SK-N-SH treated with all-trans-retinoic acid at 6 μM for 48 hours (cell line): ENCODE data around the gene ZNF346.

Source experiments
- ATAC-seq: fragments of 200-7000 bp; cut with Tn5 transposase; 3 replicates; pipeline ENCODE4 v1.9.1; 2020; ENCODE audit warnings: mild to moderate bottlenecking, moderate library complexity
- ARNTL ChIP-seq: fragments of 450-650 bp; formaldehyde crosslinking; IDR thresholded peaks from 2 replicates; pipeline ENCODE4 v1.5.0; 2020; ENCODE audit warnings: low read depth, mild to moderate bottlenecking, moderate library complexity, borderline replicate concordance
- BACH2 ChIP-seq: fragments of 250-450 bp; sonication (Bioruptor Pico); IDR thresholded peaks from 2 replicates; pipeline ENCODE4 v1.9.0; 2021; ENCODE audit warnings: mild to moderate bottlenecking, borderline replicate concordance
- CREB5 ChIP-seq: fragments of 250-450 bp; sonication (Bioruptor Pico); IDR thresholded peaks from 2 replicates; pipeline ENCODE4 v1.5.1; 2020; ENCODE audit warnings: low read depth, mild to moderate bottlenecking, moderate library complexity
- CSDC2 ChIP-seq: fragments of 250-450 bp; sonication (Bioruptor Pico); IDR thresholded peaks from 2 replicates; pipeline ENCODE4 v1.5.0; 2020; ENCODE audit warnings: mild to moderate bottlenecking, moderate library complexity
- ESRRG ChIP-seq: fragments of 250-450 bp; sonication (Bioruptor Pico); IDR thresholded peaks from 2 replicates; pipeline ENCODE4 v1.6.1; 2021; ENCODE audit warnings: mild to moderate bottlenecking
- GLIS3 ChIP-seq: fragments of 250-450 bp; sonication (Bioruptor Pico); IDR thresholded peaks from 2 replicates; pipeline ENCODE4 v1.5.0; 2020; ENCODE audit warnings: mild to moderate bottlenecking, moderate library complexity
- ISL1 ChIP-seq: fragments of 250-450 bp; sonication (Bioruptor Pico); IDR thresholded peaks from 2 replicates; pipeline ENCODE4 v2.1.2; 2022; ENCODE audit warnings: mild to moderate bottlenecking, moderate library complexity
- OSR1 ChIP-seq: fragments of 250-450 bp; sonication (Bioruptor Pico); IDR thresholded peaks from 2 replicates; pipeline ENCODE4 v1.8.0; 2022; ENCODE audit warnings: moderate library complexity, mild to moderate bottlenecking, inconsistent platforms
- PATZ1 ChIP-seq: fragments of 250-450 bp; sonication (Bioruptor Pico); IDR thresholded peaks from 2 replicates; pipeline ENCODE4 v1.8.0; 2020; ENCODE audit warnings: mild to moderate bottlenecking, moderate library complexity, borderline replicate concordance
- POU6F1 ChIP-seq: fragments of 250-450 bp; sonication (Bioruptor Pico); IDR thresholded peaks from 2 replicates; pipeline ENCODE4 v1.8.0; 2021; ENCODE audit warnings: low read depth, mild to moderate bottlenecking, moderate library complexity, borderline replicate concordance
- PPARA ChIP-seq: fragments of 250-450 bp; sonication (Bioruptor Pico); IDR thresholded peaks from 2 replicates; pipeline ENCODE4 v1.5.0; 2020; ENCODE audit warnings: mild to moderate bottlenecking, borderline replicate concordance
- RARB ChIP-seq: fragments of 250-450 bp; sonication (Bioruptor Pico); IDR thresholded peaks from 2 replicates; pipeline ENCODE4 v1.8.0; 2021; ENCODE audit warnings: mild to moderate bottlenecking, moderate library complexity
- SNAI2 ChIP-seq: fragments of 250-450 bp; sonication (Bioruptor Pico); IDR thresholded peaks from 2 replicates; pipeline ENCODE4 v1.5.0; 2020; ENCODE audit warnings: mild to moderate bottlenecking, moderate library complexity
- TOX ChIP-seq: fragments of 250-450 bp; sonication (Bioruptor Pico); IDR thresholded peaks from 2 replicates; pipeline ENCODE4 v1.8.0; 2021; ENCODE audit warnings: mild to moderate bottlenecking, moderate library complexity, borderline replicate concordance
- TSHZ2 ChIP-seq: fragments of 250-450 bp; sonication (Bioruptor Pico); IDR thresholded peaks from 2 replicates; pipeline ENCODE4 v1.5.0; 2020; ENCODE audit warnings: mild to moderate bottlenecking, moderate library complexity
- ZFP3 ChIP-seq: fragments of 250-450 bp; sonication (Bioruptor Pico); IDR thresholded peaks from 2 replicates; pipeline ENCODE4 v1.5.0; 2020; ENCODE audit warnings: mild to moderate bottlenecking, moderate library complexity
- ZFP30 ChIP-seq: fragments of 450-650 bp; formaldehyde crosslinking; IDR thresholded peaks from 2 replicates; pipeline ENCODE4 v1.5.0; 2022; ENCODE audit warnings: mild to moderate bottlenecking, moderate library complexity
- ZNF565 ChIP-seq: fragments of 450-650 bp; formaldehyde crosslinking; conservative IDR thresholded peaks from 2 replicates; pipeline ENCODE4 v1.5.0; 2020; ENCODE audit warnings: low read depth, mild to moderate bottlenecking, moderate library complexity
- ZNF70 ChIP-seq: fragments of 450-650 bp; formaldehyde crosslinking; IDR thresholded peaks from 2 replicates; pipeline ENCODE4 v1.5.0; 2020; ENCODE audit warnings: mild to moderate bottlenecking, moderate library complexity
- ZNF8 ChIP-seq: fragments of 450-650 bp; formaldehyde crosslinking; IDR thresholded peaks from 2 replicates; pipeline ENCODE4 v1.5.0; 2020; ENCODE audit warnings: mild to moderate bottlenecking, moderate library complexity

ZNF346 gene

GRCh38 chr5:177010153-177010552 is 12.3 kb upstream of the ZNF346 start:
- TF ChIP-seq ZFP30 (CRISPR knock-in tag) (no peak), SNAI2 (CRISPR knock-in tag) (no peak), OSR1 (no peak), PPARA (CRISPR knock-in tag) (no peak), TSHZ2 (CRISPR knock-in tag) (no peak)
- no peak for ATAC-seq

- ATAC-seq = no peak
- no peak for TF ChIP-seq POU6F1
- no peak for TF ChIP-seq OSR1
- no peak for TF ChIP-seq ZFP3 (CRISPR knock-in tag)
- no peak for TF ChIP-seq GLIS3 (CRISPR knock-in tag)
- TF ChIP-seq CREB5 (CRISPR knock-in tag) = no peak
- no peak for TF ChIP-seq ESRRG
- TF ChIP-seq TOX (CRISPR knock-in tag) = no peak
These were observed 7.3 kb upstream of the ZNF346 start for GRCh38 chr5:177015156-177015555.

GRCh38 chr5:177018341-177018740 is 4.2 kb upstream of the ZNF346 start:
- no peak for ATAC-seq
- TF ChIP-seq OSR1 (no peak), ZFP3 (CRISPR knock-in tag) (no peak), ESRRG (no peak), ISL1 (CRISPR knock-in tag) (no peak), RARB (CRISPR knock-in tag) (no peak), POU6F1 (no peak), CREB5 (CRISPR knock-in tag) (no peak), SNAI2 (CRISPR knock-in tag) (no peak), ZNF70 (no peak)

- TF ChIP-seq ESRRG (no peak), OSR1 (no peak), SNAI2 (CRISPR knock-in tag) (no peak), ZNF565 (CRISPR knock-in tag) (no peak), ARNTL (CRISPR knock-in tag) (no peak), TOX (CRISPR knock-in tag) (no peak), ZNF70 (no peak), RARB (CRISPR knock-in tag) (no peak), ZNF8 (CRISPR knock-in tag) (no peak), PATZ1 (CRISPR knock-in tag) (no peak), BACH2 (CRISPR knock-in tag) (no peak), GLIS3 (CRISPR knock-in tag) (no peak), CSDC2 (no peak), TSHZ2 (CRISPR knock-in tag) (no peak)
- no peak for ATAC-seq
These were observed 2.5 kb upstream of the ZNF346 start for GRCh38 chr5:177020033-177020432.
